HEK293T (cell line): Measurements from ENCODE around the gene PKNOX2.

ENCODE experiments used
- CTCF ChIA-PET: fragments of 350-600 bp; formaldehyde crosslinking; extraction: SDS; loops from one replicate; lab custom pipeline; 2021; ENCODE audit warnings: antibody characterized with exemption, inconsistent platforms; lab: Yijun Ruan, JAX
- POLR2A ChIA-PET: fragments of 350-600 bp; formaldehyde crosslinking; extraction: SDS; loops from one replicate; lab custom pipeline; 2020; ENCODE audit warnings: antibody characterized with exemption, inconsistent platforms; lab: Yijun Ruan, JAX
- DNase-seq: peaks from one replicate; pipeline ENCODE4 v3.0.0; 2012; ENCODE audit warnings: mixed read lengths; ENCODE audit errors: extremely low spot score
- ARNT ChIP-seq: fragments of 450-650 bp; IDR thresholded peaks from 2 replicates; pipeline ENCODE4 v1.6.1; 2017; ENCODE audit warnings: mild to moderate bottlenecking
- BHLHE40 ChIP-seq: fragments of 450-650 bp; IDR thresholded peaks from 2 replicates; pipeline ENCODE4 v1.6.1; 2016; ENCODE audit warnings: mild to moderate bottlenecking, moderate library complexity, borderline replicate concordance
- CTBP1 ChIP-seq: fragments of 450-650 bp; IDR thresholded peaks from 2 replicates; pipeline ENCODE4 v1.6.1; 2016; ENCODE audit warnings: borderline replicate concordance
- ELF4 ChIP-seq: fragments of 450-650 bp; IDR thresholded peaks from 2 replicates; pipeline ENCODE4 v1.6.1; 2017; ENCODE audit warnings: antibody characterized with exemption
- FOXA1 ChIP-seq: fragments of 450-650 bp; IDR thresholded peaks from 2 replicates; pipeline ENCODE4 v1.6.1; 2016; ENCODE audit warnings: mild to moderate bottlenecking
- FOXK2 ChIP-seq: fragments of 450-650 bp; IDR thresholded peaks from 2 replicates; pipeline ENCODE4 v1.6.1; 2016; ENCODE audit warnings: mild to moderate bottlenecking
- FOXM1 ChIP-seq: fragments of 450-650 bp; IDR thresholded peaks from 2 replicates; pipeline ENCODE4 v1.6.1; 2017; ENCODE audit warnings: mild to moderate bottlenecking, borderline replicate concordance
- HDGF ChIP-seq: fragments of 450-650 bp; IDR thresholded peaks from 2 replicates; pipeline ENCODE4 v1.6.1; 2017; ENCODE audit warnings: antibody characterized with exemption, borderline replicate concordance
- L3MBTL2 ChIP-seq: fragments of 450-650 bp; conservative IDR thresholded peaks from 2 replicates; pipeline ENCODE4 v1.6.1; 2016; ENCODE audit warnings: mild to moderate bottlenecking
- LEF1 ChIP-seq: fragments of 450-650 bp; IDR thresholded peaks from 2 replicates; pipeline ENCODE4 v1.6.1; 2017; ENCODE audit warnings: mild to moderate bottlenecking, borderline replicate concordance
- NFRKB ChIP-seq: fragments of 450-650 bp; IDR thresholded peaks from 2 replicates; pipeline ENCODE4 v1.6.1; 2016; ENCODE audit warnings: mild to moderate bottlenecking, moderate library complexity
- PKNOX1 ChIP-seq: fragments of 450-650 bp; IDR thresholded peaks from 2 replicates; pipeline ENCODE4 v1.6.1; 2016
- SP1 ChIP-seq: fragments of 450-650 bp; IDR thresholded peaks from 2 replicates; pipeline ENCODE4 v1.6.1; 2017
- SUZ12 ChIP-seq: fragments of 450-650 bp; IDR thresholded peaks from 2 replicates; pipeline ENCODE4 v1.6.1; 2016; ENCODE audit warnings: mild to moderate bottlenecking
- TARDBP ChIP-seq: fragments of 450-650 bp; IDR thresholded peaks from 2 replicates; pipeline ENCODE4 v1.6.1; 2016
- ZNF384 ChIP-seq: fragments of 450-650 bp; IDR thresholded peaks from 2 replicates; pipeline ENCODE4 v1.6.1; 2016

Gene PKNOX2

DNA sequence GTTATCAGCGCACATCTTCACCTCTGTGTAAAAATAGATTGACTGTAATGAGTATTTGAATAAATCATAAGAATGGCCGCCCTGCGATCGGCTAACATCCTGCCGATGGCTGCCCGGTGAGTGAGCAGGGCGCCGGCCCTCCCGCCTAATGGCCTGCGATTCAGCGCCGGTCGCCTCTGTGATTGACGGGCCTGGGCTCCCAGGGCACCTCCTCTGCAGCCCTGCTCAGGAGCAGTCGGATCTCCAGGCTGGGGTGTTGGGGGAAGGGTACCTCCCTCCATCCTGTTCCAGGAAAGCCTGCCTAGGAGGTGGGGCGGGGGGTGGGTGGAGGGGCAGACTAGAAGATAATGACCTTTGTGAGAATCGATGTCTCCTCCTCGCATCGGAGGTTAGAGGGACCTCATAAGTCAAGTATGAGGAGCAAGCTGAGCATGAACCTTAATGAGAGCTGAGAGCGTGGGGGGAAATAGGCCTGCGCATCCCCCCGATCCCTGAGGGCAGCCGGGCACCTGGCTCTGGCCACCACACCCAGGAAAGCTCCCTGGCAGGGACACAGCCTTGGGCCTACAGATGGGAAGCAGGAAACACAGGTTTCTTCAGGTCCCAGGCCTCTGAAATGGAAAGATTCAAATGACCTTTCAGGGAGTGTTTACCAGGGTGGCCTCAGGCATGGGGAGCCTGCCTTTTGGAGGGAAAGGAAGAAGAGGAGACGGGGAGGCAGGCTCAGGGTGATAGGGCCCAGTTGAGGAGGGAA lies 71.7 kb downstream of the PKNOX2 start:
- TF ChIP-seq PKNOX1 = no peak
- TF ChIP-seq ELF4 = no peak
- TF ChIP-seq BHLHE40 = no peak
- TF ChIP-seq NFRKB = no peak
- TF ChIP-seq FOXA1 = no peak
- no peak for TF ChIP-seq FOXK2
- TF ChIP-seq SUZ12 = no peak
- TF ChIP-seq SP1 = no peak
- TF ChIP-seq LEF1 = no peak
- TF ChIP-seq HDGF = no peak
- TF ChIP-seq TARDBP = no peak
- TF ChIP-seq FOXM1 = no peak
- TF ChIP-seq ZNF384 = no peak
- CTCF ChIA-PET = no interaction called here
- DNase-seq = no peak

DNA sequence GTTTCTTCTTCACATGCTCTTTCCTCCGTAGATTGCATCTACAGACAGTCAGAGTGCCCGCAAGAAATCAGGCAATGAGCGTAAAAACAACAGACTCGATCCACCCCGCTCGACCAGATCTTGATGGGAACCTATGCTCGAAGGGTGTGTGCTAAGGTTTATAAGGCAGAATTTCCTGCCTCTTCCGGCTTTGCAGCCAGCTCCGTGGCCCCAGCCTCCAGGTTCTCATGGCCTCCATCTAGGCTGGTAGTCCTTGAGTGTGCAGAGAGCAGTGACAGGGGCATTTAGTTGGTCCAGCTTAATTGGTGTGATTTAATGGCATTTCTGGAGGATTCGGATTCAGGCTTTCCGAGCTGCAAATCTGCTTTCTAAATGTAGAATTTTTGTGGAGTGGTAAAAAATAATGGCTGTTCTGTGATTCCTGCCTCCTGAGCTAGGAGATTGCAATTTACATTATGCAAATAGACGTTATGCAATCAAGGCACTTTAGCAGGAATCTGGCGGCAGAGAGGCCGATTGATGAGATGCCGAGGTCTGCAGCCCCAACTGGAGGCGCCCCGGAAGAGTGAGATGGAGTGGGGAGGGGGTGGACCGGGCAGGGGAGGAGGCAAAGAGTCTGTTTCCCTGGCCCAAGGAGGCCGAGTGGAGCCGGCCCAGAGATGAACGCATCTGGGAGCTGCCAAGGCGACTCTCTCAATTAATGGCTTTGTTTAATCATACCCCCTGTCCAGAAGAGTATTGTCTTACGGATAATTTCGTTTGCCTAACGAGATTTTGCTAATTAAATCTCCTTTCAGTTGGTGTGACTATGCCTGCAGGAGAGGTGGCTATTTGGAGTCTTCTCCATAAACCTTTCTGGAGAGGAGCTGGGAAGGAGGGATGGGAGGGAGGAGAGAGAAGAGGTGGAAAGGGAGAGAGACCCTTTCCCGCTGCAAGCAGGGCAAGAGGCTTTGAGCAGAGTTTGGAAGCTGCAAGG lies 75.3 kb downstream of the PKNOX2 start:
- no peak for DNase-seq
- no peak for TF ChIP-seq ELF4
- TF ChIP-seq L3MBTL2 = no peak
- TF ChIP-seq ARNT = no peak
- TF ChIP-seq SUZ12 = no peak
- no peak for TF ChIP-seq FOXA1
- no peak for TF ChIP-seq HDGF
- TF ChIP-seq BHLHE40 = no peak
- ChIA-PET CTCF (interaction anchor here (0.9 kb wide), 1 partner anchor 98 kb away, joined by 3 read pairs; no protein-coding TSS in a partner anchor), POLR2A (no interaction called here)

More for the DNA sequence above, 71.7 kb downstream of the PKNOX2 start:
- POLR2A ChIA-PET = no interaction called here

DNA sequence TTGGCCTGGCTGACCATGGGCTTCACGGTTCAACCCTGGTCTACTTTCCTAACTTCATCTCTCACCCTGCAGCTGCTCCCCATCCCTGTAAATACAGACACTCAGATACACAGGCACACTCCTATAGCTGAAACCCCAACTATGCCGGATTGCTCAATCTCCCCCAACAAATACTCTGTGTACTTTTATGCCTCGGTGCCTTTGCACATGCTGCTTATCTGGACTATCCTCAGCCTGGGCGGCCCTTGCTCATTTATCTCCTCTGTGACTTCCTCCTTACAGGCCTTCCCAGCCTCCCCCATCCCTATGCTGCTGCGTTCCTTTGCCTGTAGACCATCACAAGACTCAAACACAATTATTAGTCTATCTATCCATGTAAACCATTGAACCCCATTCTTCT lies 76.6 kb downstream of the PKNOX2 start:
- TF ChIP-seq SP1 = no peak
- TF ChIP-seq TARDBP = no peak
- TF ChIP-seq HDGF = no peak
- TF ChIP-seq L3MBTL2 = no peak
- no peak for TF ChIP-seq SUZ12
- TF ChIP-seq PKNOX1 = no peak
- TF ChIP-seq ZNF384 = no peak
- TF ChIP-seq BHLHE40 = no peak
- no peak for TF ChIP-seq FOXK2
- TF ChIP-seq LEF1 = no peak
- no peak for TF ChIP-seq ARNT
- no peak for TF ChIP-seq FOXM1
- TF ChIP-seq NFRKB = no peak
- ChIA-PET CTCF (no interaction called here), POLR2A (no interaction called here)
- no peak for DNase-seq

DNA sequence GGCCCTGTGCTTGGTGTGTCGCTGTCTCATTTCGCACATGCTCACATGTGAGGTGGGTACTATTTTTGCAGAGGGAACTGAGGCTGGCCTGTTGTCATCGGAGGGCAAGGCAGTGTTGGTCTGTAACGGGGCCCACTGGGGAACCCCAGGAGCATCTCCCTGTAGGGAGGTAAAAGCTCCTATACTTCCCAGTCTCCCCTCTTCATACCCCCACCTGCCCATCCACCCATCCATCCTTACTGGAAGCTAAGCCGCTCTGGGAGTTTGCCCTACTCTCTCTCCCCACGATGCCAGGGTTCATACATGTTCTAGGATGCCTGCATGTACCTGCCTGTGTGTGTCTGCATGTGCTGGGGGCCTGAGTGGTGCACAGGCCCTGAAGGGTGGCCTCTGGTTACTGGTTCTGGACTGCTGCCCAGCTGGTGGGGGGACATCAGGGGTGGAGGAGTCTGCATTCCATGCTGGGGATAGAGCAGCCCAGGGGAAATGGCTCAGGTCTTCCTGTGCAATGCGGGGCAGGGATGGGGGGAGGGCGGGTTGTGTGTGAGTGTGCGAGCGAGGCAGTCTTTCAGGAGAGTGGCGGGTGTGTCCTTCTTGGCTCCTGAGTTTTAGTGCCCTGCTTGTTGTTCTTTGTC lies 77.7 kb downstream of the PKNOX2 start:
- ChIA-PET POLR2A (no interaction called here), CTCF (no interaction called here)
- no peak for DNase-seq
- TF ChIP-seq PKNOX1 (no peak), SP1 (no peak), ZNF384 (no peak), FOXA1 (no peak), TARDBP (no peak), BHLHE40 (no peak), ELF4 (no peak), HDGF (no peak), FOXK2 (no peak), CTBP1 (no peak), L3MBTL2 (no peak), NFRKB (no peak)

- no peak for DNase-seq
- TF ChIP-seq FOXA1 = no peak
- TF ChIP-seq SP1 = no peak
- no peak for TF ChIP-seq TARDBP
- POLR2A ChIA-PET = no interaction called here
- CTCF ChIA-PET = no interaction called here
Measured at GRCh38 chr11:125244166-125244565, 79.6 kb downstream of the PKNOX2 start.

DNA sequence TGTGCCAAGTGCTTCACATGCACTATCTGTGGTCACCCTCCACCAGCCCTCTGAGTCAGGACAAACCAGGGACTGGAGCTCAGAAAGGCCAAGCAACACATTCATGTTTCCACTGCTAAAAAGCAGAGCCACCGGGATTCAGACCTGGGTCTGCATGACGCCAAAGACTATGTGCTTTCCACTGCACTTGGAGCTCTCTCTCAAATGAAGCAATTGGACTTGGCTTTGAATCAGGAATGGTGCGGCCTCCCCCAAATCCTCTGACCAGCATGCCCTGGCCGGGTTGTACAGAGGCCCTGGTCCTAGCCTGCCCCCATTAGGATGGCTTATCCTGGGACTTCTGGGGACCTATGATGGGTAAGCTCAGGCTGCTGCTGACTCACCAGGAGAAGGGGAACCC lies 80.7 kb downstream of the PKNOX2 start:
- no peak for TF ChIP-seq NFRKB
- no peak for TF ChIP-seq CTBP1
- no peak for TF ChIP-seq TARDBP
- no peak for TF ChIP-seq LEF1
- no peak for TF ChIP-seq L3MBTL2
- TF ChIP-seq BHLHE40 = no peak
- TF ChIP-seq ZNF384 = no peak
- no peak for TF ChIP-seq FOXM1
- no peak for TF ChIP-seq PKNOX1
- TF ChIP-seq FOXA1 = no peak
- TF ChIP-seq HDGF = no peak
- TF ChIP-seq FOXK2 = no peak
- TF ChIP-seq ARNT = no peak
- POLR2A ChIA-PET = no interaction called here
- CTCF ChIA-PET = no interaction called here
- DNase-seq = no peak
